Heart right ventricle (tissue), 16 donors: Measurements from ENCODE around the gene LIN52. TPM values are rescaled to one million over a fixed set of nuclear protein-coding genes. Genes with fewer than 3 reads are reported as not detected.

ENCODE experiments used
- ATAC-seq, 8 donors: fragments of 200-7000 bp; cut with Tn5 transposase; one replicate each; pipeline ENCODE4 v1.9.1; 2020; ENCODE audit warnings: mild to moderate bottlenecking in 8 of 8, moderate library complexity in 8 of 8, moderate number of reproducible peaks in 1 of 8
- DNase-seq, 2 donors: peaks; one replicate each; pipeline ENCODE4 v3.0.0-alpha.2; 2020
- H3K27ac ChIP-seq, 10 donors: fragments of 200-600 bp; sonication (generic) in 2 of 10; one replicate each; pipeline versions ENCODE4 v1.5.0 to v1.8.0; 2020 to 2022; ENCODE audit warnings: mild to moderate bottlenecking in 3 of 10
- H3K27me3 ChIP-seq, 7 donors: fragments of 200-600 bp; one replicate each; pipeline ENCODE4 v1.8.0; 2021 to 2022; ENCODE audit warnings: mild to moderate bottlenecking in 2 of 7
- H3K36me3 ChIP-seq, 9 donors: fragments of 200-600 bp; sonication (generic) in 1 of 9; one replicate each; pipeline versions ENCODE4 v1.5.0 to v1.8.0; 2020 to 2022; ENCODE audit warnings: mild to moderate bottlenecking in 2 of 9
- H3K4me1 ChIP-seq, 9 donors: fragments of 200-600 bp; sonication (generic) in 1 of 9; one replicate each; pipeline versions ENCODE4 v1.5.0 to v1.8.0; 2020 to 2022; ENCODE audit warnings: mild to moderate bottlenecking in 4 of 9
- H3K4me3 ChIP-seq, 10 donors: fragments of 200-600 bp; sonication (generic) in 2 of 10; one replicate each; pipeline versions ENCODE4 v1.5.0 to v1.8.0; 2020 to 2022; ENCODE audit warnings: mild to moderate bottlenecking in 7 of 10, moderate library complexity in 2 of 10
- H3K9me3 ChIP-seq, 11 donors: fragments of 200-600 bp in 10 of 11; sonication (generic) in 2 of 11; one replicate each; pipeline versions ENCODE4 v1.5.0 to v1.8.0; 2013 to 2022; ENCODE audit warnings: mild to moderate bottlenecking in 2 of 11, control low read depth in 1 of 11, moderate library complexity in 1 of 11
- CTCF ChIP-seq, 9 donors: fragments of 200-600 bp; sonication (generic) in 2 of 9; IDR thresholded peaks; one replicate each; pipeline versions ENCODE4 v1.5.0 to v1.8.0; 2021 to 2022; ENCODE audit warnings: antibody characterized with exemption in 9 of 9, mild to moderate bottlenecking in 5 of 9, moderate library complexity in 1 of 9
- WGBS, 2 donors: extraction: QIAGEN DNeasy Blood & Tissue Kit; methylation state at CpG; one replicate each; pipeline ENCODE4 v1.1.7; 2013; ENCODE audit warnings: inconsistent platforms in 1 of 2; 5-methylcytosine and 5-hydroxymethylcytosine counted together
- intact Hi-C, 10 donors: fragments of 100-400 bp; cut with DNase I; formaldehyde crosslinking; loops; one replicate each; pipeline versions ENCODE4 v1.11.1 to v1.14.2; 2022
- polyA plus RNA-seq, 2 donors: library from polyadenylated mRNA; stranded (reverse); fragments of 200-250 nt; gene quantifications; one replicate each; pipeline ENCODE4 v1.2.3, GENCODE V29; 2013
- total RNA-seq, 10 donors: library from RNA; stranded (reverse); fragmentation: NEBNext Ultra II Directional in 3 of 10; extraction: Animal tissue kit (Norgen Biotek cat#: 25700) in 3 of 10; gene quantifications; one replicate each; pipeline versions ENCODE4 v1.2.1 to v1.2.4, GENCODE V29; 2021 to 2023
- donor health status: Arrhythmogenic right ventricular cardiomyopathy.
- donor health status: ischemic (EF 13 %, LVEDD 7.1; RV severe dilation, severe dysfunction).
- donor health status: healthy with polysubstance abuse.
- donor health status: DM: no; HTN: yes; CAD: no.
- donor health status: DM: no; HTN: no; CAD: no.
- donor health status: ischemic (EF 25% LVEDD 6.9; RV normal size, moderate dysfunction).
- donor health status: ischemic (EF 25% LVEDD 5.7; RV mildly dilated, moderate dysfunction).
- donor health status: healthy.
- donor health status: DM: yes; HTN: yes; CAD: no.
- donor health status: Ischemic cardiomyopathy.
- donor health status: ischemic (EF 35%, LVEDD 5.7; RV mildly dilated, moderate dysfunction).
- donor health status: nonischemic (EF 11% LVEDD 7.7; RV severe dilation, severe dysfunction).
- donor health status: DM: yes; HTN: yes; CAD: no.
- donor health status: PGD.
- donor health status: ischemic (EF 29% LVEDD 5.4; RV normal size, mild dysfunction).
- donor health status: nonischemic (EF 23%, LVEDD 6.1; RV moderate dilation, normal function).

The LIN52 gene
- total and polyA plus RNA-seq, 12 donors = 4.7 to 13.6 (median 8.3) TPM

- DNase-seq (no peak), ATAC-seq (peak; percentile 1 to 66 (median 9))
- Histone ChIP-seq H3K36me3 (no peaks in the 10 kb centered on the region), H3K4me3 (peak overlapping the region; percentile 51 to 91 (median 83)), H3K27me3 (no peaks in the 10 kb centered on the region), H3K9me3 (no peaks in the 10 kb centered on the region), H3K4me1 (peaks cover 0 to 50% (median 35%) of the 10 kb centered on the region in 9 donors), H3K27ac (peak overlapping the region; percentile 5 to 89 (median 82))
- TF ChIP-seq CTCF (IDR thresholded peaks at IDR 0.05) = no peak
- intact Hi-C loops = no loop called here
- 0 to 1% methylated on average over 15 of the region's 15 CpGs for WGBS, 2 donors
Measured at GRCh38 chr14:74083784-74084276, 926 bp upstream of the LIN52 start.

GRCh38 chr14:74085047-74085637 lies 386 bp downstream of the LIN52 start:
- ATAC-seq (peak in 5 of 8 donors; percentile 1 to 31 (median 2)), DNase-seq (no peak)
- H3K9me3 ChIP-seq = no peaks in the 10 kb centered on the region
- H3K4me3 ChIP-seq = peak overlapping the region; percentile 51 to 91 (median 83)
- peaks cover 0 to 49% (median 35%) of the 10 kb centered on the region in 9 donors for H3K4me1 ChIP-seq
- peak overlapping the region; percentile 43 to 89 (median 76) for H3K27ac ChIP-seq
- no peak for TF ChIP-seq CTCF (IDR thresholded peaks at IDR 0.05)
- intact Hi-C loops = no loop called here
- H3K36me3 ChIP-seq = no peaks in the 10 kb centered on the region
- H3K27me3 ChIP-seq = no peaks in the 10 kb centered on the region
- 0 to 1% methylated on average over 26 of the region's 26 CpGs for WGBS, 2 donors

- ATAC-seq = no peak
- intact Hi-C loops = no loop called here
- Histone ChIP-seq H3K4me3 (peak overlapping the region in 9 of 10 donors; percentile 51 to 91 (median 85)), H3K36me3 (peaks cover 0 to 1% (median 0%) of the 10 kb centered on the region in 9 donors), H3K27ac (no peak overlapping the region), H3K9me3 (no peaks in the 10 kb centered on the region), H3K4me1 (peaks cover 0 to 43% (median 30%) of the 10 kb centered on the region in 9 donors), H3K27me3 (no peaks in the 10 kb centered on the region)
- WGBS, 2 donors = 88 to 91% methylated on average over 1 of the region's 1 CpG
- no peak for TF ChIP-seq CTCF (IDR thresholded peaks at IDR 0.05)
- DNase-seq = no peak
Measured at GRCh38 chr14:74085828-74086227, 1.1 kb downstream of the LIN52 start.

- DNase-seq (no peak), ATAC-seq (no peak)
- H3K36me3 ChIP-seq = peaks cover 0 to 35% (median 4%) of the 10 kb centered on the region in 9 donors
- peaks cover 0 to 15% (median 11%) of the 10 kb centered on the region in 9 donors for H3K4me1 ChIP-seq
- H3K4me3 ChIP-seq = no peak overlapping the region
- 92 to 95% methylated on average over 8 of the region's 8 CpGs for WGBS, 2 donors
- H3K9me3 ChIP-seq = no peaks in the 10 kb centered on the region
- no peak overlapping the region for H3K27ac ChIP-seq
- no peak for TF ChIP-seq CTCF (IDR thresholded peaks at IDR 0.05)
- H3K27me3 ChIP-seq = no peaks in the 10 kb centered on the region
- intact Hi-C loops = no loop called here
Measured at GRCh38 chr14:74089251-74090020, 4.7 kb downstream of the LIN52 start.
